ENCODE data around the gene PNPLA2.
A peak's percentile ranks its signal among the peaks of the same experiment; 100 is the strongest.

Gene PNPLA2

DNA sequence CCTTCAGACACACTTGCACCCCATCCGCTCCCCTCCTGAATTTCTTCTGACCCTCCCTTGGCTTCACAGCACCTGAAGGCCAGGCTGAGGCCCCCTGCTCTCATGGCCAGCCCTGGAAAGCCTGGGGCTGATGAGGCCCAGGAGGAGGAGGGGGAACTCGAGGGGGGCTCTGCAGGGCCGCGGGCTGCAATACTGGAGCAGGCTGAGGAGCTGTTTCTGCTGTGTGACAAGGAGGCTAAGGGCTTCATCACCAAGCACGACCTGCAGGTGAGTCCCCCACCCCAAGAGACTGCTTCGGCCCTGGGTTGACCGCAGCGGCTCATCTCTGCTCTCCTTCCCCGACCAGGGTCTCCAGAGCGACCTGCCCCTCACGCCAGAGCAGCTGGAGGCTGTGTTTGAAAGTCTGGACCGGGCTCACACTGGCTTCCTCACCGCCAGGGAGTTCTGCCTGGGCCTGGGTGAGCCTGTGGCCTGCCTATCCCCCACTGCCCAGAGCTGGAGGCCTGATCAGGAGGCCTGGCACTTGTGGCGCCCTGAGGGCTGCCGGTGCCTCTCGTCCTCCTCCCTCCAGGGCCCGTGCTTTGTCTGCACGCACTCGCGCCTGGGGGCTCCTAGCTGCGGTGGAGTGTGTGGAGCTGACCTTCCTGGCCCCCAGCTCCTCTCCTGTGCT is 9.9 kb downstream of the PNPLA2 start:
- Histone ChIP-seq H3K27me3 (peaks cover 48% of the 10 kb centered on the region), H3K9me3 (no peaks in the 10 kb centered on the region), H3K27ac (peak overlapping the region; percentile 80), H3K4me3 (ENCODE audit: low read depth in 1 of 2, low read length in 1 of 2) (peak overlapping the region; percentile 47 to 80), H3K36me3 (peaks cover 24% of the 10 kb centered on the region), H3K4me1 (ENCODE audit: control insufficient read depth in 1 of 2, insufficient read depth in 1 of 2, low read depth in 1 of 2, low read length in 1 of 2) (peaks cover 81 to 96% of the 10 kb centered on the region in 2 experiments)
- TF ChIP-seq, protein P1, sequence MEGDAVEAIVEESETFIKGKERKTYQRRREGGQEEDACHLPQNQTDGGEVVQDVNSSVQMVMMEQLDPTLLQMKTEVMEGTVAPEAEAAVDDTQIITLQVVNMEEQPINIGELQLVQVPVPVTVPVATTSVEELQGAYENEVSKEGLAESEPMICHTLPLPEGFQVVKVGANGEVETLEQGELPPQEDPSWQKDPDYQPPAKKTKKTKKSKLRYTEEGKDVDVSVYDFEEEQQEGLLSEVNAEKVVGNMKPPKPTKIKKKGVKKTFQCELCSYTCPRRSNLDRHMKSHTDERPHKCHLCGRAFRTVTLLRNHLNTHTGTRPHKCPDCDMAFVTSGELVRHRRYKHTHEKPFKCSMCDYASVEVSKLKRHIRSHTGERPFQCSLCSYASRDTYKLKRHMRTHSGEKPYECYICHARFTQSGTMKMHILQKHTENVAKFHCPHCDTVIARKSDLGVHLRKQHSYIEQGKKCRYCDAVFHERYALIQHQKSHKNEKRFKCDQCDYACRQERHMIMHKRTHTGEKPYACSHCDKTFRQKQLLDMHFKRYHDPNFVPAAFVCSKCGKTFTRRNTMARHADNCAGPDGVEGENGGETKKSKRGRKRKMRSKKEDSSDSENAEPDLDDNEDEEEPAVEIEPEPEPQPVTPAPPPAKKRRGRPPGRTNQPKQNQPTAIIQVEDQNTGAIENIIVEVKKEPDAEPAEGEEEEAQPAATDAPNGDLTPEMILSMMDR (IDR thresholded peaks at IDR 0.05), result no peak

DNA sequence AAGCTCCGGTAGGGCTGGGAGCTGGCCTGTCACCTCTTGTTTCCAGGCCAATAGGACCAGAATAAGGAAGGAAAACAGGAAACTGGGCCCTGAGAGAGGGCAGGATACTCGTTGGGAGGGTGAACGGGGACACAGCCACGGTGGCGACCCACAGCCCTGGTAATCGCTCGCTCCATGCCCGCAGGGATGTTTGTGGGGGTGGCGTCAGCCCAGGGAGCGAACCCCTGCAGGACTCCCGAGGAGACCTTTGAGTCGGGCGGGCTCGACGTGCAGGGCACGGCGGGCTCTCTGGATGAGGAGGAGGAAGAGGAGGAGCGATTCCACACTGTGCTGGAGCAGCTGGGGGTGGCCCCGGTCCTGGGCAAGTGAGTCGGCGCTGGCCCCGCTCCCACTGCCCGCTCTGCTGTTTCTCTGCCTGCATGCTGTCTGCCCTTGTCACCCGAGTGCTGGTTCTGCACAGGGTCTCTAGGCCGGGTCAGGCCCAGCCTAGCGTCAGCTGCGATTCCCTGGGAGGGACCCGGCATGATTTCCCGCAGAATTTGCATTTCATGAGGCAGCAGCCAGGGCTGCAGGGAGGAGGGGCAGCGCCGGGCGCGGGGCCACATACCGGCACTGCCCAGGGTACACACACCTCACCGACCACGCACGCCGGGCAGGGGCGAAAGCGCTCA is 10.6 kb downstream of the PNPLA2 start:
- H3K4me3 ChIP-seq (ENCODE audit: low read depth in 1 of 2, low read length in 1 of 2), result peak overlapping the region; percentile 47 to 80
- TF ChIP-seq, protein P1 (IDR thresholded peaks at IDR 0.05), result no peak

DNA sequence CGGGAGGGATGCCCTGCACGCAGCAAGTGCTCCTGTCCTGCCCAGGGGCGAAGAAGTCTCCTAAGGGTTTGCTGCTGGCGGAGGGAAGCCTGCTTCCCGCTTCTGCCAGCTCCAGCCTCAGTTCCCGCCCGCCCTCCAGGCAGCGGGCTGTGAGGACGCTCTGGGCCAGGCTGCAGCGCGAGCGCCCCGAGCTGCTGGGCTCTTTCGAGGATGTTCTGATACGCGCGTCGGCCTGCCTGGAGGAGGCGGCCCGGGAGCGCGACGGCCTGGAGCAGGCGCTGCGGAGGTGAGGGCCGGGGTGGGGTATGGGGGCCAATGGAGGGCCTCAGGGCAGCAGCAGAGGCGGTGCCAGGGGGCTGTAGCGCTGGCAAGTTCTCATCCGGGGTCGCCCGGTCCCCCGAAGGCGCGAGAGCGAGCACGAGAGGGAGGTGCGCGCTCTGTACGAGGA is 11.2 kb downstream of the PNPLA2 start:
- Histone ChIP-seq H3K4me1 (ENCODE audit: control insufficient read depth in 1 of 2, insufficient read depth in 1 of 2, low read depth in 1 of 2, low read length in 1 of 2) (peaks cover 84 to 97% of the 10 kb centered on the region in 2 experiments), H3K4me3 (ENCODE audit: low read depth in 1 of 2, low read length in 1 of 2) (peak overlapping the region; percentile 47 to 80), H3K27me3 (peaks cover 60% of the 10 kb centered on the region)

More for the DNA sequence above, 10.6 kb downstream of the PNPLA2 start:
- no peak overlapping the region for H3K27ac ChIP-seq
- no peaks in the 10 kb centered on the region for H3K9me3 ChIP-seq
- H3K27me3 ChIP-seq, result peaks cover 54% of the 10 kb centered on the region
- H3K36me3 ChIP-seq, result peaks cover 18% of the 10 kb centered on the region
- H3K4me1 ChIP-seq (ENCODE audit: control insufficient read depth in 1 of 2, insufficient read depth in 1 of 2, low read depth in 1 of 2, low read length in 1 of 2), result peaks cover 82 to 96% of the 10 kb centered on the region in 2 experiments

GRCh38 chr11:830295-831117 is 11.8 kb downstream of the PNPLA2 start:
- no peak overlapping the region for H3K27ac ChIP-seq
- peaks cover 65% of the 10 kb centered on the region for H3K27me3 ChIP-seq
- H3K9me3 ChIP-seq, result no peaks in the 10 kb centered on the region
- peaks cover 6% of the 10 kb centered on the region for H3K36me3 ChIP-seq
- TF ChIP-seq, protein P1 (IDR thresholded peaks at IDR 0.05), result no peak
- H3K4me1 ChIP-seq (ENCODE audit: control insufficient read depth in 1 of 2, insufficient read depth in 1 of 2, low read depth in 1 of 2, low read length in 1 of 2), result peaks cover 80 to 96% of the 10 kb centered on the region in 2 experiments
- peak overlapping the region; percentile 47 to 80 for H3K4me3 ChIP-seq (ENCODE audit: low read depth in 1 of 2, low read length in 1 of 2)

More for the DNA sequence above, 11.2 kb downstream of the PNPLA2 start:
- Histone ChIP-seq H3K27ac (no peak overlapping the region), H3K9me3 (no peaks in the 10 kb centered on the region), H3K36me3 (peaks cover 12% of the 10 kb centered on the region)
- TF ChIP-seq, protein P1 (IDR thresholded peaks at IDR 0.05), result no peak

GRCh38 chr11:831118-831864 is 12.6 kb downstream of the PNPLA2 start:
- Histone ChIP-seq H3K4me3 (ENCODE audit: low read depth in 1 of 2, low read length in 1 of 2) (peak overlapping the region; percentile 47 to 80), H3K9me3 (no peaks in the 10 kb centered on the region), H3K27me3 (peaks cover 65% of the 10 kb centered on the region), H3K36me3 (peaks cover 2% of the 10 kb centered on the region), H3K27ac (no peak overlapping the region), H3K4me1 (ENCODE audit: control insufficient read depth in 1 of 2, insufficient read depth in 1 of 2, low read depth in 1 of 2, low read length in 1 of 2) (peaks cover 72 to 88% of the 10 kb centered on the region in 2 experiments)
- TF ChIP-seq, protein P1 (IDR thresholded peaks at IDR 0.05), result no peak

Measured in neutrophil (primary cell).